K562 (cell line): ENCODE results near the gene SV2A. TPM values are rescaled to one million over a fixed set of nuclear protein-coding genes. Genes with fewer than 3 reads are reported as not detected.

Source experiments
- CTCF ChIP-seq, 3 experiments: IDR thresholded peaks in 2 of 3; conservative IDR thresholded peaks in 1 of 3; 2 replicates each; pipeline ENCODE4 v1.5.1; 2011 to 2012; ENCODE audit warnings: low read length in 3 of 3, mild to moderate bottlenecking in 3 of 3, control low read depth in 2 of 3, improper control_type of control experiment in 1 of 3, inconsistent platforms in 1 of 3, low read depth in 1 of 3, mixed read lengths in 1 of 3, moderate library complexity in 1 of 3; ENCODE audit not compliant: insufficient read depth in 2 of 3
- ETV5 ChIP-seq: sonication (generic); formaldehyde crosslinking; IDR thresholded peaks from 2 replicates; pipeline ENCODE4 v1.4.0; 2020; ENCODE audit warnings: low read depth, mild to moderate bottlenecking, missing genetic modification reagents
- ZFP1 ChIP-seq: fragments of 450-650 bp; formaldehyde crosslinking; IDR thresholded peaks from 2 replicates; pipeline ENCODE4 v1.4.0; 2020; ENCODE audit warnings: mild to moderate bottlenecking, mixed read lengths
- ZNF318 ChIP-seq, 2 experiments: fragments of 450-650 bp; IDR thresholded peaks; 2 replicates each; pipeline ENCODE4 v1.6.1; 2016; ENCODE audit warnings: mild to moderate bottlenecking in 2 of 2, borderline replicate concordance in 1 of 2, low read depth in 1 of 2, moderate library complexity in 1 of 2
- polyA plus RNA-seq, 8 experiments: library from polyadenylated mRNA; depleted of rRNA in 4 of 8; stranded (reverse) in 5 of 8; unstranded in 3 of 8; fragments of >200 nt; fragmentation: Nextera tagmentation in 2 of 8; fragmentation: Illumina TruSeq in 1 of 8; extraction: Ambion mirVana in 2 of 8; extraction: Trizol in 1 of 8; gene quantifications; 2 replicates each; pipeline versions ENCODE4 v1.2.1 to v1.2.3, GENCODE V29; 2011 to 2014; ENCODE audit warnings: inconsistent platforms in 1 of 8, missing spikeins in 1 of 8
- total RNA-seq, 7 experiments: library from RNA; depleted of rRNA in 6 of 7; stranded (reverse); fragments of >200 nt in 6 of 7; fragmentation: Illumina TruSeq in 2 of 7; extraction: Trizol in 2 of 7; gene quantifications; 2 replicates each; pipeline versions ENCODE4 v1.2.1 to v1.2.3, GENCODE V29; 2011 to 2021; ENCODE audit warnings: low replicate concordance in 1 of 7
- TF ChIP-seq, protein P1 (sequence below), 2 experiments: fragments of 450-650 bp; formaldehyde crosslinking in 1 of 2; IDR thresholded peaks; 2 replicates each; pipeline versions ENCODE4 v1.4.0 to v1.6.1; 2014 to 2020; ENCODE audit warnings: mild to moderate bottlenecking in 2 of 2, borderline replicate concordance in 1 of 2, low read depth in 1 of 2

The SV2A gene
- total and polyA plus RNA-seq, 9 of the 15 experiments (the other 6 are each of a cell fraction or from before 2014, with no cell fraction given), result 0.07 to 0.22 (median 0.11) TPM; not detected in 1

- TF ChIP-seq CTCF (IDR thresholded peaks at IDR 0.05 in 2 of 3, conservative IDR thresholded peaks at IDR 0.05 in 1 of 3; ENCODE audit: insufficient read depth in 2 of 3, low read depth in 1 of 3, low read length in 3 of 3), result peak; percentile 70 to 85 (median 77)
- TF ChIP-seq ZFP1 (CRISPR knock-in tag), result no peak
- TF ChIP-seq, protein P1, sequence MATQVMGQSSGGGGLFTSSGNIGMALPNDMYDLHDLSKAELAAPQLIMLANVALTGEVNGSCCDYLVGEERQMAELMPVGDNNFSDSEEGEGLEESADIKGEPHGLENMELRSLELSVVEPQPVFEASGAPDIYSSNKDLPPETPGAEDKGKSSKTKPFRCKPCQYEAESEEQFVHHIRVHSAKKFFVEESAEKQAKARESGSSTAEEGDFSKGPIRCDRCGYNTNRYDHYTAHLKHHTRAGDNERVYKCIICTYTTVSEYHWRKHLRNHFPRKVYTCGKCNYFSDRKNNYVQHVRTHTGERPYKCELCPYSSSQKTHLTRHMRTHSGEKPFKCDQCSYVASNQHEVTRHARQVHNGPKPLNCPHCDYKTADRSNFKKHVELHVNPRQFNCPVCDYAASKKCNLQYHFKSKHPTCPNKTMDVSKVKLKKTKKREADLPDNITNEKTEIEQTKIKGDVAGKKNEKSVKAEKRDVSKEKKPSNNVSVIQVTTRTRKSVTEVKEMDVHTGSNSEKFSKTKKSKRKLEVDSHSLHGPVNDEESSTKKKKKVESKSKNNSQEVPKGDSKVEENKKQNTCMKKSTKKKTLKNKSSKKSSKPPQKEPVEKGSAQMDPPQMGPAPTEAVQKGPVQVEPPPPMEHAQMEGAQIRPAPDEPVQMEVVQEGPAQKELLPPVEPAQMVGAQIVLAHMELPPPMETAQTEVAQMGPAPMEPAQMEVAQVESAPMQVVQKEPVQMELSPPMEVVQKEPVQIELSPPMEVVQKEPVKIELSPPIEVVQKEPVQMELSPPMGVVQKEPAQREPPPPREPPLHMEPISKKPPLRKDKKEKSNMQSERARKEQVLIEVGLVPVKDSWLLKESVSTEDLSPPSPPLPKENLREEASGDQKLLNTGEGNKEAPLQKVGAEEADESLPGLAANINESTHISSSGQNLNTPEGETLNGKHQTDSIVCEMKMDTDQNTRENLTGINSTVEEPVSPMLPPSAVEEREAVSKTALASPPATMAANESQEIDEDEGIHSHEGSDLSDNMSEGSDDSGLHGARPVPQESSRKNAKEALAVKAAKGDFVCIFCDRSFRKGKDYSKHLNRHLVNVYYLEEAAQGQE (IDR thresholded peaks at IDR 0.05; ENCODE audit: borderline replicate concordance), result peak; percentile 84; the same call in 1 of the 2 replicates
- TF ChIP-seq, protein P1 (CRISPR knock-in tag; IDR thresholded peaks at IDR 0.05; ENCODE audit: low read depth), result no peak
- TF ChIP-seq ETV5 (CRISPR knock-in tag), result peak; percentile 38; the same call in 1 of the 2 replicates
- no peak for TF ChIP-seq ZNF318 (IDR thresholded peaks at IDR 0.05; ENCODE audit: borderline replicate concordance in 1 of 2, low read depth in 1 of 2)
- TF ChIP-seq, all 486 proteins: peak for 18
Observed at GRCh38 chr1:149962039-149962647, 44.5 kb upstream of the SV2A start (continued).
